GM18858 (cell line): ENCODE data around the gene ARHGEF10L.
"Not testable (repeated sequence)": the region's sequence is repeated elsewhere in the genome, so short reads cannot be mapped to it uniquely, and the experiment has no call there.

Experiments used
- ATAC-seq: cut with Tn5 transposase; IDR thresholded peaks from one replicate; pipeline ENCODE4 v1.9.1; 2021; ENCODE audit not compliant: unreplicated experiment

The ARHGEF10L gene, protein sequence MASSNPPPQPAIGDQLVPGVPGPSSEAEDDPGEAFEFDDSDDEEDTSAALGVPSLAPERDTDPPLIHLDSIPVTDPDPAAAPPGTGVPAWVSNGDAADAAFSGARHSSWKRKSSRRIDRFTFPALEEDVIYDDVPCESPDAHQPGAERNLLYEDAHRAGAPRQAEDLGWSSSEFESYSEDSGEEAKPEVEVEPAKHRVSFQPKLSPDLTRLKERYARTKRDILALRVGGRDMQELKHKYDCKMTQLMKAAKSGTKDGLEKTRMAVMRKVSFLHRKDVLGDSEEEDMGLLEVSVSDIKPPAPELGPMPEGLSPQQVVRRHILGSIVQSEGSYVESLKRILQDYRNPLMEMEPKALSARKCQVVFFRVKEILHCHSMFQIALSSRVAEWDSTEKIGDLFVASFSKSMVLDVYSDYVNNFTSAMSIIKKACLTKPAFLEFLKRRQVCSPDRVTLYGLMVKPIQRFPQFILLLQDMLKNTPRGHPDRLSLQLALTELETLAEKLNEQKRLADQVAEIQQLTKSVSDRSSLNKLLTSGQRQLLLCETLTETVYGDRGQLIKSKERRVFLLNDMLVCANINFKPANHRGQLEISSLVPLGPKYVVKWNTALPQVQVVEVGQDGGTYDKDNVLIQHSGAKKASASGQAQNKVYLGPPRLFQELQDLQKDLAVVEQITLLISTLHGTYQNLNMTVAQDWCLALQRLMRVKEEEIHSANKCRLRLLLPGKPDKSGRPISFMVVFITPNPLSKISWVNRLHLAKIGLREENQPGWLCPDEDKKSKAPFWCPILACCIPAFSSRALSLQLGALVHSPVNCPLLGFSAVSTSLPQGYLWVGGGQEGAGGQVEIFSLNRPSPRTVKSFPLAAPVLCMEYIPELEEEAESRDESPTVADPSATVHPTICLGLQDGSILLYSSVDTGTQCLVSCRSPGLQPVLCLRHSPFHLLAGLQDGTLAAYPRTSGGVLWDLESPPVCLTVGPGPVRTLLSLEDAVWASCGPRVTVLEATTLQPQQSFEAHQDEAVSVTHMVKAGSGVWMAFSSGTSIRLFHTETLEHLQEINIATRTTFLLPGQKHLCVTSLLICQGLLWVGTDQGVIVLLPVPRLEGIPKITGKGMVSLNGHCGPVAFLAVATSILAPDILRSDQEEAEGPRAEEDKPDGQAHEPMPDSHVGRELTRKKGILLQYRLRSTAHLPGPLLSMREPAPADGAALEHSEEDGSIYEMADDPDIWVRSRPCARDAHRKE (N-terminal part only)

DNA sequence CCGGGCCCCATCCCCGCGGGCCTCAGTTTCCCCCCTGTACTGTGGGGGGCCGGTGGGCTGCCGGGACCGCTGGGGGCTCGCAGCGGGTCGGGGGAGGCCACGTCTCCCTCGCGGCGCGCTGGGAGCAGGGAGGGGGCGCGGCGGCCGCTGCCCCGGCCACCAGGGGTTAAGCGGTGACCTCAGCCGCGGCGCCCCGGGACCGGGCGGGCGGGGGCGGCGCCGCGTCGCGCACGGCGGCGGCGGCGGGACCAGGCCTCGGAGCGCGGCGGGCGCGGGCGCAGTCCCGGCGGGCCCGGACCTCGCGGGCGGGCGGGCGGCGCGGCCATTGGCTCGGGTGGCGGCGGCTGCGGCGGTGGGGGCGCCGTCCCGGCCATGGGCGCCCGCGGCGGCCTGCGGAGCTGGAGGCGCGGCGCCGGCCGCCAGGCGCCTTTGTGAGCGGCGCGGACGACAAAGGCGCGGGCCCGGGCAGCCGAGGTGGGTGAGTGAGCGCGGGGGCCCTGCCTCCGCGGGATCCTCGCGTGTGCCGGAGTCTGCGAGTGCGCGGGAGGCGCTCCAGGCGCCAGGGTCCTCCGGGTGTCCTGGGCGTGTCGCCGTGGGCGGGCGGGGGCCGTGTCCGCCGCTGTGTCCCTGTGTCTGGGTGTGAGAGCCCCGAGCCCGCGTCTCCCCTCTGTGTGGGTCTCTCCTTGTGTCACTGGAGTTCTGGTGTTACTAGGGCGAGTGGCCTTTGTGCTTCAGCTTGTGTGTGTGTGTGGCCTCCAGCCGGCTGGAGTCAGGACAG, at the start of gene ARHGEF10L:
Gene ARHGEF10L, plus strand, starts transcription at position 222 of the 778 bp plus-strand sequence. CDS start 40,898 bp downstream, outside the sequence.
- ATAC-seq: no peak

GRCh38 chr1:17489768-17490417, 49.6 kb upstream of the ARHGEF10L start:
- ATAC-seq: not testable (repeated sequence)

- not testable (repeated sequence) for ATAC-seq
Measured at GRCh38 chr1:17490667-17491066, 48.8 kb upstream of the ARHGEF10L start.

- no peak for ATAC-seq
Measured at GRCh38 chr1:17494114-17494729, 45.3 kb upstream of the ARHGEF10L start.

DNA sequence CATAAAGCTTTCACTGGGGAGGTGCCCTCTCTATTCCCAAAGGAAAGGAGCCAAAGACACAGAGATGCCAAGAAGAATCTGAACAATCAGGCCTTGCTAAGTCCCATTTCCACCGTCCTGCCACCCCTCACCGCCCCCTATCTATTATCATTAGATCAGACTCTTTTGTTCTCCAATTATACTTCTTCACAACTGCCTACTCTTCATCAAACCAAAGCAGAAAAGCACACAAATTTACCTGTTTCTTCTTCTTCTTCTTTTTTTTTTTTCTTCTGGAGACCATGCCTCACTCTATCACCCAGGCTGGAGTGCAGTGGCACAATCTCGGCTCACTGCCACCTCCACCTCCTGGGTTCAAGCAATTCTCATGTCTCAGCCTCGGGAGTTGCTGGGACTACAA, 43.1 kb upstream of the ARHGEF10L start:
- no peak for ATAC-seq

DNA sequence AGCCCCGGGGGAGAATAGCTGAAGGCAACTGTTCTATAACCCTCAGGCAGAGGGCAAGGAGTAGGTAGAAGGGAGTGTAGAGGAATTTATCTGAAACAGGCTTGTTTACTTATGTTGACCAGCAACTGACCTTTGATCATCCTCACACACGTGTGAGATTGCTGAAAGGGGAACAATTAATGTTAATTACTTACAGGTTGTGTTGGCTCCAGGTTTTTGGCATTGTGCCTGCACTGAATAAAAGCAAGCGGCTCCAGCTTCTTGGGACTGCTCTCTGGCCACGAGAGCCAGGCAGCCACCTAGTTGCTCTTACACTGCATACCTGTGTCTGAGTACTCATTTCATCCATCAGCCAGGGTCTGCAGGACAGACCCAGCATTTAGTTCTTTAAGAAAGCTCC, 41.3 kb upstream of the ARHGEF10L start:
- no peak for ATAC-seq

DNA sequence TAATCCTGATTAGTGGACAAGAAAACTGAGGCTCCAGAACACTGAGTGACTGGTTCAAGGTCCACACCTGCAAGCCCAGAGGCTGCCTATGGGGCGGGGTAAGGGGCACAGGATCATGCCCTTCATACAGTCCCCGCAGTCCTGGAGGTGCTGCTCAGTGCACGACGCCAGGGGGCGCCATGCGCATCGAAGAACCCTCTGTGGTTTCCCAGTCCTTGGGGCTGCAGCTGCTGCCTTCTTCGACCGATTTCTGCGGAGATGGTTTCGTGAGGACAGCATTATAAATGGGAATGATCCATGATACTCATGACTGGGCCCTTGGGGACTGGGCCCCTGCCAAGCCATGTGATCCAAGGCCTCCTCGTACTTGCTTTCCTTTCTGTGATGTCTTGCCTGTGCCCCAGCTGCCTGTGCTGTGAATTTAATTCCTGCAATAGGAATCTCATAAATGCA, 37.1 kb upstream of the ARHGEF10L start:
- no peak for ATAC-seq

GRCh38 chr1:17503146-17503545, 36.4 kb upstream of the ARHGEF10L start:
- ATAC-seq: no peak

GRCh38 chr1:17507200-17507599, 32.3 kb upstream of the ARHGEF10L start:
- ATAC-seq: not testable (repeated sequence)

DNA sequence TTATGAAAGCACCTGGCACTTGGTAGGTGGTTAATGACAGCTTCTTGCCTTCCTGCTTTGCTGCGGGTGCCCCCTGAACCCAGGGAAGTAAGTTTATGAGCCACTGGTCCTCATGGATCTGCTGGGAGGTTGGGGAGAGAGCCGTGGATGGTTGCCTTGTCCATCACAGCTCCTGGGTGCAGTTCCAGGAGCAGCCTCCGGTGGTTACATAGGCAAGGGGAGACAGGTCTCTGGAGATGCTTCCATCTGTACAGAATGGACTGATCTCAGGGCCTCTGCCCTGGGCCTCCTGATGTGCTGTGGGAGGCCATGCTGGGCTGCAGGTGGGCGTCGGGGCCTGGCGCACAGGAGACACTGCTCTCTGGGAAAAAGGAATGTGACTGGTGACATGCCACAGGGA, 31.6 kb upstream of the ARHGEF10L start:
- ATAC-seq: no peak

GRCh38 chr1:17509363-17509762, 30.1 kb upstream of the ARHGEF10L start:
- no peak for ATAC-seq

DNA sequence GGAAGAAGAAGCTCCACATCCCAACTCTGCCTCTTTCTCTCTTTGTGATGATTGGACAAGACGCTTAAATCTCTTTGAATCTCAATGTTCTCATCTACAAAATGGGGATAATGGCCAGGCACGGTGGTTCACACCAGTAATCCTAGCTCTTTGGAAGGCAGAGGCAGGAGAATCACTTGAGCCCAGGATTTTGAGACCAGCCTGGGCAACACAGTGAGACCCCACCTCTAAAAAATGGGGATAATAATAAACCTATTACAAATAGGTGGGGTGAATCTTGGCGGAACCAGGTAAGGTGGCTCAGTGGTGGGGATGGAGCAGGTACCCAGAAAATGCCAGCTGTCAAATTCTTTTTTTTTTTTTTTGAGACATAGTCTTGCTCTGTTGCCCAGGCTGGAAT, 29.4 kb upstream of the ARHGEF10L start:
- no peak for ATAC-seq

- no peak for ATAC-seq
Measured at GRCh38 chr1:17511188-17511587, 28.3 kb upstream of the ARHGEF10L start.

- no peak for ATAC-seq
Measured at GRCh38 chr1:17513131-17513530, 26.4 kb upstream of the ARHGEF10L start.

GRCh38 chr1:17514776-17515175, 24.7 kb upstream of the ARHGEF10L start:
- ATAC-seq: no peak

DNA sequence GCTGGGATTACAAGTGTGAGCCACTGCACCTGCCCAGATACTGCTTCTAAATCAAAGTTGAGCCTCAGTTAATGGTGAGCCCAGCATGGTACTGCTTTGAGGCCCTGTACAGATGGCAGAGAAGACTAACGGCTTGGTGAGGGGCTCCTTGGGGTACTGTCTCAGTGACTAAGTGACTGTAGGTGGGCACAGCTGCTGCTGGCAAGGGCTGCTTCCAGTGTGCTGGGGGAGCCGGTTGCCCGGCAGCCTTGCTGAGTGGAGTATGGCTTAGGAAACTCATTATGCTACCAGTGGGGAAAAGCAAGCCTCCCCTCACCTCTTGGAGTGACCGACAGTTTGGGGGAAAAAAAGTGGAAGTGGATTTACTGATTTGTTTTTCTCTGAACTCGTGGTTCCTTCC, 23.6 kb upstream of the ARHGEF10L start:
- no peak for ATAC-seq

GRCh38 chr1:17516303-17517214, 22.9 kb upstream of the ARHGEF10L start:
- ATAC-seq: no peak

DNA sequence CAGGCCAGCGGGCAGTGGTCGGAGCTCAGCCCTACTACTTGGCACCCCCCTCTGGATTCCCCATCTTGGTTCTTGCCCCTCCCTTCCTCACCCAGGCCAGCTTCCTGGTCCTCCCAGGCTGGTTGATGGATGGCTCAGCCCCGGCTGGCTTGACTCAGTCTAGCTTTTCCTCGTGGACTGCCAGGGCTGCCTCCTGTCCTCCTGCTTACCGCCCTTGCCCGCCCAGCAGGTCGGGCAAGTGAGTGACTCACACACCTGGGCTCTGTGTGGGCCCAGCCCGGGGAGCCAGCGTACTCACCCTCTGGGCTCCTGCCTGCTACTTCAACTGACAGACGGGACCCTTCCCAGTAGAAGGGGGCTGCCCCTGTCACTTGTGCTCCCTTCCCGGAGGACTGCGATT, 19.5 kb upstream of the ARHGEF10L start:
- no peak for ATAC-seq
